ENCODE measurements around the gene MORF4L1.
"Not testable (repeated sequence)": the region's sequence is repeated elsewhere in the genome, so short reads cannot be mapped to it uniquely, and the experiment has no call there.

The MORF4L1 gene

GRCh38 chr15:78855746-78856145 lies 16.9 kb upstream of the MORF4L1 start:
- DNase-seq (ENCODE audit: low read depth in 3 of 3): no peak

DNA sequence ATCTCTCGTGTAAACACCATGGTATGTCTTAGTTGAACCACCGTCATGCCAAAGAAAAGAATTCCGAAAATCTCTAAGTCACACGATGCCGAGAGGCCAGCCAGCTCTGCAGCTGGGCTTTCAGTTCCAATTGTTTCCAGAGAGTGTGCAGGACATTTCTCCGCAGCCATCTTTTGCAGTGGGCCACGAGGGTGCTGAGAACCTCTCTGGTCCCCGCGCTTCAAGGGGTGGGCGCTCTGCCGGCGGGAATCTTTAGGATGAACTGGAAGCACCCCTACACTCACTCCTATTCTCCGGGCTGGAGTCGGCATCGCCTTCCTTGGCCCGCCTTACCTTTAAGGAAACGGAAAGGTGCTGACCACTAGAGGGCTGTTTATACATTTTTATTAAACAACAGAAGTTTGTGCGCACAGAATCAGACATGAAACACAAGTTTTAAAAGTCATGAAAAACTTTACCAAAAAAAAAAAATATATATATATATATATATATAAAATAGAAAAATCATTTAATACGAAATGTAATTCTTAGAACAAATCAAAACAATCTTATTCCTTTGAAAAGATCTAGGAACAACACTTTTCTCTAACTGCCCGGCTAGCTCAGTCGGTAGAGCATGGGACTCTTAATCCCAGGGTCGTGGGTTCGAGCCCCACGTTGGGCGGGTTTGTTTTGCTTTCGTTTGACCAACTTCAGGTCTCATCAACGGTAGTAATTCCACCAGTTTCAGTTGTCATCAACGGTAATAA lies 12.5 kb upstream of the MORF4L1 start:
- peak; percentile 58 to 63 (median 62) for DNase-seq (ENCODE audit: low read depth in 3 of 3)

DNA sequence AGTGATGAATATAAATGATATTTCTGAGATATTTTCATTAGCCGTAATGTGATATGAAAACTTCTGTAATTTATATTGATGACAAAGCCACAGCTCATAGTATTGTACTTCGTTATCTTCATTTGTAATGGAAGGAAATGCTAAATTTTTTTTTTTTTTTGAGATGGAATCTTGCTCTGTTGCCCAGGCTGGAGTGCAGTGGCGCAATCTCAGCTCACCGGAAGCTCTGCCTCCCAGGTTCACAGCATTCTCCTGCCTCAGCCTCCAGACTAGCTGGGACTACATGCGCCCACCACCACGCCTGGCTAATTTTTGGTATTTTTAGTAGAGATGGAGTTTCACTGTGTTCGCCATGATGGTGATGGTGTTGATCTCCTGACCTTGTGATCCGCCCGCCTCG lies 7.1 kb upstream of the MORF4L1 start:
- DNase-seq (ENCODE audit: low read depth in 3 of 3): not testable (repeated sequence)

GRCh38 chr15:78866031-78866430 lies 6.7 kb upstream of the MORF4L1 start:
- DNase-seq (ENCODE audit: low read depth in 3 of 3): not testable (repeated sequence)

- no peak for DNase-seq (ENCODE audit: low read depth in 3 of 3)
Observed at GRCh38 chr15:78866803-78867202, 5.9 kb upstream of the MORF4L1 start.

DNA sequence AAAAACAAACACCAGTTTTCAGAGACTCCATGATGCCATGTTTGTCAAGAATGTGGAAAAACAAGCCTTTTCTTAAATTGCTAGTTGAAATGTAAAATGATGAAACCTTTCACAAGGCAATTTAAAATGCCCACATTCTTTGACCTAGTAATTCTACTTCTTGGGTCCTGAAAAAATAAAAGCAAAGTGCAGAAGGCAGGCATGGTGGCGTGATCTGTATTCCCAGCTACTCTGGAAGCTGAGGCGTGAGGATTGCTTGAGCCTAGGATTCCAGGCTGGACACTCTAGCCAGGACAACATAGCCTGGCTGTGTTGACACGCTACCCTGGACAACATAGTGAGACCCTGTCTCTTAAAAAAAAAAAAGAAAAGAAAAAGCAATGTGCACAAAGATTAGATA lies 4.3 kb upstream of the MORF4L1 start:
- no peak for DNase-seq (ENCODE audit: low read depth in 3 of 3)

GRCh38 chr15:78871483-78872127 lies 1.1 kb upstream of the MORF4L1 start:
- not testable (repeated sequence) for DNase-seq (ENCODE audit: low read depth in 3 of 3)

DNA sequence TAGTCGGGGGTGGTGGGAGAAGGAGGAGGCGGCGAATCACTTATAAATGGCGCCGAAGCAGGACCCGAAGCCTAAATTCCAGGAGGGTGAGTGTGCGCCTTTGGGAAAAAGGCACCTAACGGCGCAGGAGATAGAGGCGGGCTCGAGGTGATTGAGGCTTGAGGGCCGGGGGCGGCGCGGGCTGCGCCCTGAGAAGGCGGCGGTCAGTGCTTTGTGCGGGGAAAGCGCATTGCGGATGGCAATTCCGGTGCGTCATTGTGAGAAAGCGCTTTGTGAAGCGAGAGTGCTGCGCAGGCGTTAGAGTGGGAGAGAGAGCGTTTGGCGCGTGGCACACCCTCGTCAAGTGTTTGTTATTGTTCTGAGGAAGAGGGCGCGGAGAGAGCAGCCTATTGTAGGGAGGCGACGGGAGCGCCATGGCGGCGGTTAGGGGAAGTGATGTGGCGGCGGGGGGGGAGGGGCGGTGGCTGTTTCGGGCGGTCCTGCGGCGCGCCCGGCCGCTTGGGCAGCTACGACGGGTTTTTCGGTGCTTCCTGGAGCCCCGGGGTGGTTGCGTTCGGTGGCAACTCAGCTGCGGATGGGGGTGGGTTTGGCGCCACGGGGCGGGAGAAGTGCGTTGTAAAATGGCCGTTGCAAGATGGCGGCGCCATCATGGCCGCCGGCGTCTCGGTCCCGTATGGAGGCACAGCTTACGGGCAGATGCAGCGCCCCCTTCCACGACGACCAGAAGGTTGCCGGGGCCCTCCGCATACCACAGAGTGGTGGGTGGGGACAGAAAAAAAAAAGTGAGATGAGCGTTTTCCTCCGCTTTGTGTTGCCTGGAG lies 492 bp downstream of the MORF4L1 start:
- DNase-seq (ENCODE audit: low read depth in 3 of 3): peak; percentile 79 to 86 (median 82)

DNA sequence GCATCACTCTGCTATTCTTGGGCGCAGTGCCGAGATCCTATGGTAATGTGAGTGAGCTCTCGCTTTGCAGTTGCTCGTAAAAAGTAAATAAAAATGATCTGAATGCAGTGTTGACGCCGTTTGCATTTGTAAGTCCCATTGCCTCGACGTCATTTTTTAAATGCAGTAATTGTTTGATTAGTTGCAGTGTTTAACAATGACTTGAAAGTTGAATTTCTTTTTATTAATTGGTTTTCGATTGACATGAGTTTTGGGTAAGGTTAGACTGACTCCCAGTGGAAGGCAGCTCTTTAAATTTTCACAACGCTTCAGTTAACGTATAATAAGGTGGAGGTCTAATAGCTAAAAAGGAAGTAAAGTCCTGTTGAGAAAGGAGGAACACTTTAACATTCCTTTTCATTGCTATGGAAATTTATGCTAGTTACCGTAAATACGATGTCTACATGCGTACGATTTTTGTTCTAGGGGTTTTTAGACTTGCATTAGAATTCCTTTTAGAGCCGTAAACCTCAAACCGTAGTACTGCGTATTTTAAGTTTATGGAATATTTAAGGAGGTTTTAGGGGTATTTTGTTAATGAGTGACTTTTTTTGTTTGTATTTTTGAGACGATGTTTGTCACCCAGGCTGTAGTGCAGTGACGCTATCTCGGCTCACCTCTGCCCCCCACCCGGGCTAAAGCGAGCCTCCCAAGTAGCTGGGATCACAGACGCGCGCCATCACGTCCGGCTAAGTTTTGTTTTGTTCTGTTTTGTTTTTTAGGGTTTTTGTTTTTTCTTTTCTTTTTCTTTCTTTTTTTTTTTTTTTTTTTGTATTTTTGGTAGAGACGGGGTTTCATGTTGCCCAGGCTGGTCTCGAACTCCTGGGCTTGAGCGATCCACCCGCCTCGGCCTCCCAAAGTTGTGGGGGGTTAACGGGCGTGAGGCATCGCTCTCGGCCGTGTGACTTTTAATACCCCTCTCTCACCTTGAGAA lies 1.4 kb downstream of the MORF4L1 start:
- peak in 1 of 3 experiments; percentile 10 for DNase-seq (ENCODE audit: low read depth in 3 of 3)

DNA sequence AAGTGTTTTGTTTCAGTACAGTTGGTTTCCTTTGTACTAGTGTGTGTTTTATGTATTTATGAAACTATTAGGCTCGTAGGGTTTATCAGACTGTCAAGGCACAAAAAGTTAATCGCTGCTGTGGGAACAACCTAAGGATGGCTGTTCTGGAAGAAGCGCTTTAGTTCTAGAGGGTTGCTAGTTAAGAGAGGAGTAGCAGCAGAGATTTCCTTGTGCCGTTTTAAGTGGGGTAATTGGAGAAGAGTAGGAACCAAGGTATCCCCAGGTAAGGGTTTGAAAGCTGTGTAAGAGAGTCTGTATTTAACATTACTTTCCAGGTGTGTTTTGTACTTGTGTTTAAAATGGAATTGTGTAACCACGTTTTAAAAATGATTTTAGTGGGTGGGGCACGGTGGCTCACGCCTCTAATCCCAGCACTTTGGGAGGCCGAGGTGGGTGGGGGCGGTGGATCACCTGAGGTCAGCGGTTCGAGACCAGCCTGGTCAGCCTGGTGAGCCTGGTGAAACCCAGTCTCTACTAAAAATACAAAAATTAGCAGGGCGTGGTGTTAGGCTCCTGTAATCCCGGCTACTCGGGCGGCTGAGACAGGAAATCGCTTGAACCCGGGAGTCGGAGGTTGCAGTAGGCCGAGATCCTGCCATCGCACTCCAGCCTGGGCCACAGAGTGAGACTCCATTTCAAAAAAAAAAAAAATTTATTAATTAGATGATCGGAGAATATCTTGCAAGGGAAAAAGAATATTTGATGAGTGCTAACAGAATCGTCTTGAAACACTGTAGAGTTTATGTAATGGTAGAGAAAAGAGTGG lies 2.6 kb downstream of the MORF4L1 start:
- no peak for DNase-seq (ENCODE audit: low read depth in 3 of 3)

- not testable (repeated sequence) for DNase-seq (ENCODE audit: low read depth in 3 of 3)
Observed at GRCh38 chr15:78876954-78877353, 4.3 kb downstream of the MORF4L1 start.

GRCh38 chr15:78878356-78878755 lies 5.7 kb downstream of the MORF4L1 start:
- no peak for DNase-seq (ENCODE audit: low read depth in 3 of 3)

- no peak for DNase-seq (ENCODE audit: low read depth in 3 of 3)
Observed at GRCh38 chr15:78879517-78880241, 7.0 kb downstream of the MORF4L1 start.

- no peak for DNase-seq (ENCODE audit: low read depth in 3 of 3)
Observed at GRCh38 chr15:78880242-78880533, 7.5 kb downstream of the MORF4L1 start.

DNA sequence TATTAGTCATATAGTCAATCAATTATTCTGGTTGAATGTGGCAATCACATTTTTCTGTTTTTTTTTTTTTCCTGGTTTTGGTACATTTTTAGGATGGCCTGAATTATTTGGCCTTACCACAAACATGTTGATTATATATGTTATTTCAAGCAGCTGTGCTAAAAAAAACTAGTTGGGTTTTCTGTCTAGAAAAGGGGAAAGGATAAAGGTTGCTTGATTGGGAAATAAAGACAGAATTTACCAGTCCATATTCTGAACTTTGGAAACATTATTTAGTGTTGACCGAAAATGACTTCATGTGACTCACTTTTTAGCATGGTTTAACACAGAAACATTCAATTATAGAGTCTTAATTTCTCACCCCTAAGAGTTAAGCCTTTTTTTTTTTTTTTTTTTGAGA lies 8.1 kb downstream of the MORF4L1 start:
- DNase-seq (ENCODE audit: low read depth in 3 of 3): no peak

GRCh38 chr15:78881681-78882080 lies 9.0 kb downstream of the MORF4L1 start:
- no peak for DNase-seq (ENCODE audit: low read depth in 3 of 3)

- DNase-seq (ENCODE audit: low read depth in 3 of 3): no peak
Observed at GRCh38 chr15:78889000-78889399, 16.3 kb downstream of the MORF4L1 start.

GRCh38 chr15:78893538-78893937 lies 20.8 kb downstream of the MORF4L1 start:
- DNase-seq (ENCODE audit: low read depth in 3 of 3): no peak

DNA sequence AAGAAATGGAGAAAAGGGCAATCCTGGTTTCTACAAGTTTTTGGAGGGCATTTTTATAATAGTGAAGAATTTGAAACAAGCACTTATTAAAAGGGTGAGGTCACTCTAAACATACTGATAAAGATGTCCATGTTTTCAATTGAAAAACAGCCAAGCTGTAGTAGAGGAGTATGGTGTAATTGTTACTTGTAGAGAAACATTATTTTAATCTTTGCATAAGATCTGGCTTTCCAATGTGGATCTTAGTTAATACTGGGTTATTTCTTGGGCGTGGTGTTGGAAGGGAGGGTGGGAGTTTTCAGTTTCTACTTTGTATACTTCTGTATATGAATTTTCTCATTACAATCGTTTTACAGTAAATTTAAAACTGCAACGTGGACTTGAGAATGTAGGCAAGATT lies 22.8 kb downstream of the MORF4L1 start:
- no peak for DNase-seq (ENCODE audit: low read depth in 3 of 3)

DNA sequence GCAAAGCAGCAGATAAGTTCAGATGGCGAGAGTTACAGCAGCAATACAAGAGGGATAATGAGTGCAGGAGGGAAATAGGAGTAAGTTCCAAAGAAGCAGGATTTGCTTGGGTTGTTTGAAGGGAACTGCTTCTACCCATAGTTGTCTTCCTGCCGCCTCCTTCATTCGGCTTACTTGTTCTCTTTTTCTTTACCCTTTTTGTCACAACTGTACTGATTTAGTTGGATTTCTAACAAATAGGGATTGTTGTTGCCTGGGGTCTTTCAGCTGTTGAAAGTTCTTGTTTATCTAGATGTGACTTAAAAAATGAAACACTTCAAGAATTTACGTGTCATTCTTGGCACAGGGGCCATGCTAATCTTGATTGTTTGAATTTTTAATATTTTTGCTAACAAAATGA lies 25.9 kb downstream of the MORF4L1 start:
- DNase-seq (ENCODE audit: low read depth in 3 of 3): no peak
